HepG2 (cell line): ENCODE results near the gene MAN1C1. TPM values are rescaled to one million over a fixed set of nuclear protein-coding genes. Genes with fewer than 3 reads are reported as not detected.

Source experiments
- ATAC-seq: fragments of 200-7000 bp; cut with Tn5 transposase; 3 replicates; pipeline ENCODE4 v1.9.1; 2020; ENCODE audit warnings: mild to moderate bottlenecking, moderate library complexity
- BruUV-seq: library from RNA; stranded (reverse); fragments of 400-500 nt; replicated peaks from 2 replicates; lab custom pipeline; 2021; lab: Mats Ljungman, UMichigan
- CTCF ChIA-PET: fragments of 300-600 bp; formaldehyde crosslinking; extraction: SDS; loops from one replicate; lab custom pipeline; 2021; ENCODE audit warnings: low total read pairs, inconsistent platforms, low intra/inter-chr PET ratio; lab: Yijun Ruan, JAX
- POLR2A ChIA-PET: fragments of 350-600 bp; sonication (Branson Sonifier 250); formaldehyde crosslinking; loops from one replicate; lab custom pipeline; 2020; ENCODE audit warnings: antibody characterized with exemption, inconsistent platforms; lab: Yijun Ruan, JAX
- DNase-seq: peaks from one replicate; pipeline ENCODE4 v3.0.0-alpha.2; 2015; ENCODE audit warnings: low spot score
- FAIRE-seq: peaks from 3 replicates; lab custom pipeline; 2011; peaks lifted over from hg19 to GRCh38; lab: Jason Lieb, UNC
- H2AFZ ChIP-seq: one replicate; pipeline ENCODE4 v1.6.1; 2011; ENCODE audit warnings: low read length, inconsistent platforms
- H3K27ac ChIP-seq: fragments of 300-600 bp; 3 replicates; pipeline ENCODE4 v1.8.0; 2011; ENCODE audit warnings: mixed run types, mild to moderate bottlenecking, mixed read lengths, low read length, inconsistent platforms; ENCODE audit not compliant: insufficient read depth; ENCODE audit errors: extremely low read length
- H3K27me3 ChIP-seq, 2 experiments: fragments of 200-600 bp in 1 of 2; 2 replicates in 1 of 2; 3 replicates in 1 of 2; pipeline versions ENCODE4 v1.6.0 to v1.8.0; 2011; ENCODE audit warnings: low read length in 2 of 2, mild to moderate bottlenecking in 2 of 2, moderate library complexity in 2 of 2, inconsistent platforms in 1 of 2; ENCODE audit not compliant: insufficient read depth in 2 of 2, control insufficient read depth in 1 of 2
- H3K36me3 ChIP-seq, 2 experiments: fragments of 200-600 bp in 1 of 2; replicated peaks in 1 of 2; 2 replicates in 1 of 2; 3 replicates in 1 of 2; pipeline versions ENCODE4 v1.5.1 to v1.8.0; 2011; ENCODE audit warnings: low read length in 2 of 2, inconsistent platforms in 1 of 2; ENCODE audit not compliant: insufficient read depth in 2 of 2, control insufficient read depth in 1 of 2
- H3K4me1 ChIP-seq: 2 replicates; pipeline ENCODE4 v1.5.1; 2012; ENCODE audit warnings: low read length, inconsistent platforms; ENCODE audit not compliant: insufficient read depth
- H3K4me2 ChIP-seq: 2 replicates; pipeline ENCODE4 v1.6.0; 2011; ENCODE audit warnings: low read depth, low read length, inconsistent platforms
- H3K4me3 ChIP-seq, 3 experiments: fragments of 200-600 bp in 1 of 3; sonication (generic), shearing (Covaris generic) in 1 of 3; replicated peaks in 1 of 3; 2 replicates each; pipeline ENCODE4 v1.5.1; 2011 to 2016; ENCODE audit warnings: low read length in 3 of 3, inconsistent platforms in 2 of 3, low read depth in 2 of 3, mild to moderate bottlenecking in 2 of 3, control low read depth in 1 of 3, mixed read lengths in 1 of 3; ENCODE audit not compliant: insufficient read depth in 1 of 3
- H3K79me2 ChIP-seq: one replicate; pipeline ENCODE4 v1.6.1; 2011; ENCODE audit warnings: low read length, inconsistent platforms; ENCODE audit not compliant: insufficient read depth
- H3K9ac ChIP-seq: 2 replicates; pipeline ENCODE4 v1.6.0; 2011; ENCODE audit warnings: mild to moderate bottlenecking, low read depth, low read length, inconsistent platforms; ENCODE audit not compliant: insufficient read depth
- H3K9me3 ChIP-seq: 2 replicates; pipeline ENCODE4 v1.5.1; 2012; ENCODE audit warnings: mild to moderate bottlenecking, low read length
- H4K20me1 ChIP-seq: 2 replicates; pipeline ENCODE4 v1.6.0; 2011; ENCODE audit warnings: inconsistent platforms, mild to moderate bottlenecking, low read length, moderate library complexity; ENCODE audit not compliant: insufficient read depth
- CCDC6 ChIP-seq: sonication (generic); formaldehyde crosslinking; IDR thresholded peaks from 2 replicates; pipeline ENCODE4 v1.8.1; 2022; ENCODE audit warnings: mild to moderate bottlenecking, missing genetic modification reagents, moderate library complexity
- CREB3 ChIP-seq: sonication (generic); formaldehyde crosslinking; IDR thresholded peaks from 2 replicates; pipeline ENCODE4 v1.5.0; 2020; ENCODE audit warnings: missing genetic modification reagents
- DBP ChIP-seq: sonication (generic); formaldehyde crosslinking; IDR thresholded peaks from 2 replicates; pipeline ENCODE4 v1.4.0; 2020; ENCODE audit warnings: missing genetic modification reagents; ENCODE audit errors: not compliant biosample characterization
- HNRNPLL ChIP-seq: fragments of 200-400 bp; formaldehyde crosslinking; IDR thresholded peaks from 2 replicates; pipeline ENCODE4 v1.6.1; 2017; ENCODE audit warnings: mild to moderate bottlenecking, low read depth, low read length; ENCODE audit not compliant: poor library complexity, severe bottlenecking
- KLF13 ChIP-seq: sonication (generic); formaldehyde crosslinking; IDR thresholded peaks from 2 replicates; pipeline ENCODE4 v1.4.0; 2020; ENCODE audit warnings: mild to moderate bottlenecking, missing genetic modification reagents
- SCMH1 ChIP-seq: sonication (generic); formaldehyde crosslinking; IDR thresholded peaks from 2 replicates; pipeline ENCODE4 v1.9.0; 2021; ENCODE audit warnings: missing genetic modification reagents, mild to moderate bottlenecking, borderline replicate concordance
- TBX3 ChIP-seq: fragments of 450-650 bp; IDR thresholded peaks from 2 replicates; pipeline ENCODE4 v1.6.1; 2017; ENCODE audit warnings: antibody characterized with exemption, mild to moderate bottlenecking, inconsistent platforms, borderline replicate concordance
- ZGPAT ChIP-seq: IDR thresholded peaks from 2 replicates; pipeline ENCODE4 v1.6.1; 2016; ENCODE audit warnings: mild to moderate bottlenecking
- ZKSCAN1 ChIP-seq: fragments of 150-350 bp; IDR thresholded peaks from 2 replicates; pipeline ENCODE4 v1.6.1; 2014; ENCODE audit warnings: low read length
- ZNF503 ChIP-seq: sonication (generic); formaldehyde crosslinking; IDR thresholded peaks from 2 replicates; pipeline ENCODE4 v1.4.0; 2020; ENCODE audit warnings: missing genetic modification reagents
- ZNF513 ChIP-seq: sonication (generic); formaldehyde crosslinking; conservative IDR thresholded peaks from 2 replicates; pipeline ENCODE4 v1.5.0; 2020; ENCODE audit warnings: missing genetic modification reagents
- ZNF550 ChIP-seq: sonication (generic); formaldehyde crosslinking; IDR thresholded peaks from 2 replicates; pipeline ENCODE4 v1.4.0; 2020; ENCODE audit warnings: mild to moderate bottlenecking, missing genetic modification reagents, borderline replicate concordance
- ZNF766 ChIP-seq: sonication (generic); formaldehyde crosslinking; IDR thresholded peaks from 2 replicates; pipeline ENCODE4 v1.5.0; 2020; ENCODE audit warnings: missing genetic modification reagents, borderline replicate concordance
- ZNF768 ChIP-seq: sonication (generic); formaldehyde crosslinking; IDR thresholded peaks from 2 replicates; pipeline ENCODE4 v1.4.0; 2020; ENCODE audit warnings: missing genetic modification reagents
- ZSCAN20 ChIP-seq: sonication (generic); formaldehyde crosslinking; IDR thresholded peaks from 2 replicates; pipeline ENCODE4 v1.4.0; 2020; ENCODE audit warnings: missing genetic modification reagents, mild to moderate bottlenecking, borderline replicate concordance
- WGBS: methylation state at CpG from one replicate; pipeline ENCODE4 v1.1.6; 2017; ENCODE audit warnings: low lambda C conversion rate; 5-methylcytosine and 5-hydroxymethylcytosine counted together
- in situ Hi-C: cut with HindIII; loops from 2 replicates; pipeline ENCODE4 v1.10.0; 2017; ENCODE audit warnings: low pct_unique_long_range_greater_than_20kb; ENCODE audit not compliant: extremely low pct_ligation_motif_present
- intact Hi-C: fragments of 100-400 bp; cut with micrococcal nuclease; formaldehyde crosslinking; loops from one replicate; pipeline ENCODE4 v1.10.0; 2022; ENCODE audit not compliant: unreplicated experiment
- polyA plus RNA-seq, 8 experiments: library from polyadenylated mRNA; depleted of rRNA in 3 of 8; stranded (reverse) in 7 of 8; unstranded in 1 of 8; fragments of >200 nt; fragmentation: Illumina TruSeq in 4 of 8; extraction: Trizol in 4 of 8; gene quantifications; 2 replicates each; pipeline versions ENCODE4 v1.2.1 to v1.2.3, GENCODE V29; 2011 to 2016; ENCODE audit warnings: low read depth in 4 of 8, missing spikeins in 1 of 8, mixed read lengths in 1 of 8; ENCODE audit not compliant: insufficient read depth in 1 of 8
- total RNA-seq, 5 experiments: library from RNA; depleted of rRNA; stranded (reverse); fragments of >200 nt; fragmentation: Illumina TruSeq; extraction: Trizol; gene quantifications; 2 replicates each; pipeline ENCODE4 v1.2.3, GENCODE V29; 2016; ENCODE audit warnings: low read depth in 1 of 5

MAN1C1 gene
- total and polyA plus RNA-seq, 2 of the 13 experiments (the other 11 are each of a cell fraction or from before 2014, with no cell fraction given) = 0.18 to 0.49 TPM

- Histone ChIP-seq H4K20me1 (no peaks in the 10 kb centered on the region), H3K27me3 (no peaks in the 10 kb centered on the region), H3K9me3 (no peaks in the 10 kb centered on the region), H3K9ac (no peak overlapping the region), H2AFZ (no peak overlapping the region), H3K4me1 (peaks cover 15% of the 10 kb centered on the region), H3K4me2 (no peak overlapping the region), H3K79me2 (no peaks in the 10 kb centered on the region), H3K36me3 (no peaks in the 10 kb centered on the region), H3K27ac (no peak overlapping the region), H3K4me3 (no peak overlapping the region)
- no peak for FAIRE-seq
- in situ Hi-C loops (no loop called here), intact Hi-C loops (no loop called here)
- ChIA-PET POLR2A (no interaction called here), CTCF (no interaction called here)
- DNase-seq = no peak
- ATAC-seq = no peak
- TF ChIP-seq CCDC6 (CRISPR knock-in tag) (no peak), TBX3 (no peak), ZSCAN20 (CRISPR knock-in tag) (no peak), KLF13 (CRISPR knock-in tag) (no peak), ZGPAT (no peak), ZNF550 (no peak), SCMH1 (CRISPR knock-in tag) (no peak), ZNF768 (CRISPR knock-in tag) (no peak), ZNF513 (CRISPR knock-in tag) (no peak), ZNF766 (no peak), HNRNPLL (no peak), ZKSCAN1 (no peak), ZNF503 (CRISPR knock-in tag) (no peak), DBP (no peak), CREB3 (no peak)
- BruUV-seq = no TSS peak
- WGBS = 42% methylated on average over 4 of the region's 4 CpGs
These were observed 97.4 kb downstream of the MAN1C1 start for GRCh38 chr1:25713961-25714360.
